ENCODE results near the gene MTAP.

Gene MTAP

DNA sequence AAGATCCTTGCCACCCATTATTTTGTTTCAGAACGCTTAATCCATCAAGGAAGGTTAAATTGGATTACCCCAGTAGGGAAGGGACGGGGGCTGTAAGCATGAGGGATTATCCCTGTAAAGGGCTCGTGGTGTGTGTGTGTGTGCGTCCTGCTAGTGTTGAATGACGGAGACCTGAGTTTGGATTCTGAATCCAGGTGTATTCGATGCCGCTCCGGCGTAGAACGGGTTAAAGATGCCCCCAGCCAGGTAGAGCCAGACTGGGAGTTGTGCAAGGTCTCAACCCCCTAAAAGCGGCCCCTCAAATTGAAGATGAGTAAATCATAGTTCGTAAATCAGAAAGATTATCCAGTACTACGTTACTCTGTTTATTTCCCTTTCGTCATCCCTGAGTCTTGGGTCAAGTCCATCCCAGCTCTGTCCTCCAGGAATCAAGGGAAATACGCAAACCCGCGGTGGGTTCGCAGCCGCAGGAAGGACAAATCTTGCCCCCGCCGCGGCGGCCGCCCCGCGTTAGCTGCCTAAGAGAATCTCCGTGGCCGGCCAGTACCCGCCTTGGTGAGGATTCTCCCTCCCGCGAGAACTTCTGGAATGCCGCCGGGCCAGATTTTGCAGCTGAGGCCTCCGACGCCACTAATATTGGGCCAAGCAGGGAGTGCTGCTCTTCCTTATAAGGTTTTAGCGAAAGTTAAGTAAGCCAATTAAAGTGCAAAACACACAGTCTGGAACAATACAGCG is 586 bp upstream of the MTAP start:
- DNase-seq (ENCODE audit: low read depth), result peak; percentile 82
- H3K4me3 ChIP-seq (ENCODE audit: control insufficient read depth, low read depth, low read length), result peak overlapping the region; percentile 81
- TF ChIP-seq, protein P1, sequence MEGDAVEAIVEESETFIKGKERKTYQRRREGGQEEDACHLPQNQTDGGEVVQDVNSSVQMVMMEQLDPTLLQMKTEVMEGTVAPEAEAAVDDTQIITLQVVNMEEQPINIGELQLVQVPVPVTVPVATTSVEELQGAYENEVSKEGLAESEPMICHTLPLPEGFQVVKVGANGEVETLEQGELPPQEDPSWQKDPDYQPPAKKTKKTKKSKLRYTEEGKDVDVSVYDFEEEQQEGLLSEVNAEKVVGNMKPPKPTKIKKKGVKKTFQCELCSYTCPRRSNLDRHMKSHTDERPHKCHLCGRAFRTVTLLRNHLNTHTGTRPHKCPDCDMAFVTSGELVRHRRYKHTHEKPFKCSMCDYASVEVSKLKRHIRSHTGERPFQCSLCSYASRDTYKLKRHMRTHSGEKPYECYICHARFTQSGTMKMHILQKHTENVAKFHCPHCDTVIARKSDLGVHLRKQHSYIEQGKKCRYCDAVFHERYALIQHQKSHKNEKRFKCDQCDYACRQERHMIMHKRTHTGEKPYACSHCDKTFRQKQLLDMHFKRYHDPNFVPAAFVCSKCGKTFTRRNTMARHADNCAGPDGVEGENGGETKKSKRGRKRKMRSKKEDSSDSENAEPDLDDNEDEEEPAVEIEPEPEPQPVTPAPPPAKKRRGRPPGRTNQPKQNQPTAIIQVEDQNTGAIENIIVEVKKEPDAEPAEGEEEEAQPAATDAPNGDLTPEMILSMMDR (conservative IDR thresholded peaks at IDR 0.05; ENCODE audit: control insufficient read depth, insufficient read depth, low read depth, low read length), result no peak

GRCh38 chr9:21803649-21804048 is 1.2 kb downstream of the MTAP start:
- H3K4me3 ChIP-seq (ENCODE audit: control insufficient read depth, low read depth, low read length), result peak overlapping the region; percentile 81
- DNase-seq (ENCODE audit: low read depth), result no peak
- TF ChIP-seq, protein P1 (conservative IDR thresholded peaks at IDR 0.05; ENCODE audit: control insufficient read depth, insufficient read depth, low read depth, low read length), result no peak

DNA sequence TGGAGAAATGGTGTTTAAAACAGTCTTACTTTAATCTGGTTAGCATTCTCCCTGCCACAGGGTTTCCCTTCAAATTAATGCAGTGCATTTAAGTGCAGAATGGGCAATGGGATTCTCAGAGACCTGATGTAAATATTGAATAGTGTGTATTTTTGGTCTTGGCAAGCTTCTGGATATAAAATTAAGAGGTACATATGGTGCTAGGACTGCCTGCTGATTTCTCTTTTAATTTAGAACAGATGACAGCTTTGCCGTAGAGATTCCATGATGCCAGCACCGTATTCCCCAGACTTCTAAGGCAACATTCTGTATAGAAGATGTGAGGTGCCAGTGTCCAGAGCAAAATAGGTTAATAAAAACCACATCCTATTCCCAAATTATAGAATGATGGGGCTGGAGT is 1.9 kb downstream of the MTAP start:
- no peak for DNase-seq (ENCODE audit: low read depth)
- H3K4me3 ChIP-seq (ENCODE audit: control insufficient read depth, low read depth, low read length), result peak overlapping the region; percentile 81
- TF ChIP-seq, protein P1 (conservative IDR thresholded peaks at IDR 0.05; ENCODE audit: control insufficient read depth, insufficient read depth, low read depth, low read length), result no peak

- no peak for DNase-seq (ENCODE audit: low read depth)
- TF ChIP-seq, protein P1 (conservative IDR thresholded peaks at IDR 0.05; ENCODE audit: control insufficient read depth, insufficient read depth, low read depth, low read length), result no peak
- peak overlapping the region; percentile 81 for H3K4me3 ChIP-seq (ENCODE audit: control insufficient read depth, low read depth, low read length)
These were observed 2.4 kb downstream of the MTAP start for GRCh38 chr9:21804791-21805190.

DNA sequence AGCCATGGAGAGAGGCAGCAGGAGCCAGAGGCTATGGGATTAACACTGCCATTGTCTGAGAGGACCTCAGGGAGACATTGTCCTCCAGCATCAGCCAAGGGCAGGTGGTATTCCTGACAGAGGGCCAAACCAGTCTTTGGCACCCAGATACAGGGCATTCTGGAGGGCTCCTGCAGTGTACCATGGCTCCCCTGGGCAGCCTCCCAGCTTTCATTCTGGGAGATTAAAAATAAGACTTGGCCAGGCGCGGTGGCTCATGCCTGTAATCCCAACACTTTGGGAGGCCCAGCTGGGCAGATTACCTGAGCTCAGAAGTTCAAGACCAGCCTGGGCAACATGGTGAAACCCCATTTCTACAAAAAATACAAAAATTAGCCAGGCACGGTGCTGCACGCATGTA is 4.2 kb downstream of the MTAP start:
- no peak for DNase-seq (ENCODE audit: low read depth)
- no peak overlapping the region for H3K4me3 ChIP-seq (ENCODE audit: control insufficient read depth, low read depth, low read length)
- TF ChIP-seq, protein P1 (conservative IDR thresholded peaks at IDR 0.05; ENCODE audit: control insufficient read depth, insufficient read depth, low read depth, low read length), result no peak

DNA sequence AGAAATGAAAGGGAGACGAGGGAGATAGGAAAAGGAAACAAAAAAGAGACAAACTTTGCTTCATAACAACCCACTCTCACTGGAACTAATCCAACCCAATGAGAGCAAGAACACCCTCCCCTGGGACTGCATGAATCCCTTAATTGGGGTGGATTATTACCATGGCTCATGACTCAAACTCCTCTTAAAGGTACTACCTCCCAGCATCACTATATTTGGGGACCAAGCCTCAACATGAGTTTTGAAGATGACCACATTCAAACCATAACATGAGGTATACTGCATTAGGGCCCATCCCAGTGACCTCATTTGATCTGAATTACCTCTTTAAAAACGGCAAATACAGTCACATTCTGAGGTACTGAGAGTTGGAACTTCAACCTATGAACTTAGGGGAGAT is 8.0 kb downstream of the MTAP start:
- DNase-seq (ENCODE audit: low read depth), result peak; percentile 91
- TF ChIP-seq, protein P1 (conservative IDR thresholded peaks at IDR 0.05; ENCODE audit: control insufficient read depth, insufficient read depth, low read depth, low read length), result no peak
- H3K4me3 ChIP-seq (ENCODE audit: control insufficient read depth, low read depth, low read length), result no peak overlapping the region
